HG02970 (cell line): ENCODE data around the gene CIAO3.

ENCODE experiments used
- ATAC-seq: cut with Tn5 transposase; IDR thresholded peaks from one replicate; pipeline ENCODE4 v1.9.1; 2021; ENCODE audit warnings: mild to moderate bottlenecking, moderate library complexity, moderate number of reproducible peaks; ENCODE audit not compliant: unreplicated experiment, low FRiP score

CIAO3 gene

GRCh38 chr16:740764-741505 is at the start of gene CIAO3:
CIAO3 (minus strand) TSS chr16:740997; CDS start chr16:740985, 12 bp downstream.
- ATAC-seq: peak; percentile 93

- ATAC-seq: no peak
Observed at GRCh38 chr16:790086-790485, 49.3 kb upstream of the CIAO3 start.

- ATAC-seq: no peak
Observed at GRCh38 chr16:789191-789850, 48.5 kb upstream of the CIAO3 start.

GRCh38 chr16:788399-789126 is 47.8 kb upstream of the CIAO3 start, which contains the start of gene CHTF18:
CHTF18 (plus strand) TSS chr16:788620; CDS start chr16:788685, 65 bp downstream.
- peak; percentile 73 for ATAC-seq

- no peak for ATAC-seq
Observed at GRCh38 chr16:787978-788398, 47.2 kb upstream of the CIAO3 start, which contains the start of gene RPUSD1. RPUSD1 (minus strand) TSS chr16:788381; CDS start chr16:787737, 644 bp downstream.

- no peak for ATAC-seq
Observed at GRCh38 chr16:787321-787966, 46.6 kb upstream of the CIAO3 start.

GRCh38 chr16:785563-786535 is 45.1 kb upstream of the CIAO3 start:
- ATAC-seq: no peak

- ATAC-seq: no peak
Observed at GRCh38 chr16:784431-784830, 43.6 kb upstream of the CIAO3 start.

GRCh38 chr16:783404-784161 is 42.8 kb upstream of the CIAO3 start:
- no peak for ATAC-seq

- ATAC-seq: no peak
Observed at GRCh38 chr16:782766-783403, 42.1 kb upstream of the CIAO3 start.

GRCh38 chr16:782258-782657 is 41.5 kb upstream of the CIAO3 start:
- ATAC-seq: no peak

GRCh38 chr16:781346-782010 is 40.7 kb upstream of the CIAO3 start:
- no peak for ATAC-seq

GRCh38 chr16:780296-780695 is 39.5 kb upstream of the CIAO3 start:
- no peak for ATAC-seq

GRCh38 chr16:779561-779960 is 38.8 kb upstream of the CIAO3 start:
- no peak for ATAC-seq

GRCh38 chr16:778909-779527 is 38.2 kb upstream of the CIAO3 start:
- no peak for ATAC-seq

- ATAC-seq: no peak
Observed at GRCh38 chr16:778447-778846, 37.6 kb upstream of the CIAO3 start.

- no peak for ATAC-seq
Observed at GRCh38 chr16:777826-778225, 37.0 kb upstream of the CIAO3 start.
